Kidney epithelial cell (primary cell): Measurements from ENCODE around the gene ADGRL1. TPM values are rescaled to one million over a fixed set of nuclear protein-coding genes. Genes with fewer than 3 reads are reported as not detected.

ENCODE experiments used
- DNase-seq: peaks from one replicate; pipeline ENCODE4 v3.0.0-alpha.2; 2010; ENCODE audit warnings: low read depth
- H3K27me3 ChIP-seq: 2 replicates; pipeline ENCODE4 v1.6.0; 2011; ENCODE audit warnings: low read length; ENCODE audit not compliant: control insufficient read depth, insufficient read depth
- H3K36me3 ChIP-seq: 2 replicates; pipeline ENCODE4 v1.5.1; 2011; ENCODE audit warnings: low read length; ENCODE audit not compliant: control insufficient read depth, insufficient read depth
- H3K4me3 ChIP-seq: 2 replicates; pipeline ENCODE4 v1.5.1; 2011; ENCODE audit warnings: low read depth, mild to moderate bottlenecking, control low read depth, low read length
- CTCF ChIP-seq: IDR thresholded peaks from 2 replicates; pipeline ENCODE4 v1.5.1; 2011; ENCODE audit warnings: mild to moderate bottlenecking, moderate library complexity, low read length, control low read depth, inconsistent platforms; ENCODE audit not compliant: insufficient read depth, poor library complexity, severe bottlenecking
- total RNA-seq: library from RNA; depleted of rRNA; stranded (reverse); fragments of >200 nt; gene quantifications from 2 replicates; pipeline ENCODE4 v1.2.3, GENCODE V29; 2015

ADGRL1 gene
- total RNA-seq, 1 donor from 2014 or later = 15.0 TPM

- Histone ChIP-seq H3K27me3 (no peaks in the 10 kb centered on the region), H3K36me3 (no peaks in the 10 kb centered on the region), H3K4me3 (no peak overlapping the region)
- no peak for DNase-seq
- no peak for TF ChIP-seq CTCF
Observed at GRCh38 chr19:14139944-14140343, 66.0 kb downstream of the ADGRL1 start.

- Histone ChIP-seq H3K4me3 (no peak overlapping the region), H3K27me3 (no peaks in the 10 kb centered on the region), H3K36me3 (no peaks in the 10 kb centered on the region)
- TF ChIP-seq CTCF = no peak
- no peak for DNase-seq
Observed at GRCh38 chr19:14138576-14139265, 67.2 kb downstream of the ADGRL1 start.

- no peaks in the 10 kb centered on the region for H3K27me3 ChIP-seq
- H3K36me3 ChIP-seq = no peaks in the 10 kb centered on the region
- peak within 1 kb of the TSS; percentile 86 for H3K4me3 ChIP-seq
- TF ChIP-seq CTCF = peak; percentile 63
- DNase-seq = peak; percentile 98
Observed at GRCh38 chr19:14136509-14137281, 69.3 kb downstream of the ADGRL1 start, which contains the start of gene ASF1B. Gene ASF1B, minus strand, starts transcription at chr19:14136589. Its CDS starts 133 bp downstream, at chr19:14136456.

GRCh38 chr19:14135985-14136508, 69.9 kb downstream of the ADGRL1 start:
- no peaks in the 10 kb centered on the region for H3K36me3 ChIP-seq
- no peak for TF ChIP-seq CTCF
- H3K27me3 ChIP-seq = no peaks in the 10 kb centered on the region
- DNase-seq = no peak
- peak overlapping the region; percentile 86 for H3K4me3 ChIP-seq

- Histone ChIP-seq H3K36me3 (no peaks in the 10 kb centered on the region), H3K4me3 (peak overlapping the region; percentile 86), H3K27me3 (no peaks in the 10 kb centered on the region)
- no peak for TF ChIP-seq CTCF
- DNase-seq = no peak
Observed at GRCh38 chr19:14135355-14135754, 70.6 kb downstream of the ADGRL1 start.
